ENCODE measurements around the gene GRIN3B. TPM values are rescaled to one million over a fixed set of nuclear protein-coding genes. Genes with fewer than 3 reads are reported as not detected.
A peak's percentile ranks its signal among the peaks of the same experiment; 100 is the strongest.

The GRIN3B gene
- total RNA-seq, 1 donor from 2014 or later = not detected

GRCh38 chr19:962683-963400 is 37.4 kb upstream of the GRIN3B start:
- ATAC-seq (ENCODE audit: poor library complexity) (no peak), DNase-seq (no peak)
- intact Hi-C loops (cut with DNase I) = no loop called here

DNA sequence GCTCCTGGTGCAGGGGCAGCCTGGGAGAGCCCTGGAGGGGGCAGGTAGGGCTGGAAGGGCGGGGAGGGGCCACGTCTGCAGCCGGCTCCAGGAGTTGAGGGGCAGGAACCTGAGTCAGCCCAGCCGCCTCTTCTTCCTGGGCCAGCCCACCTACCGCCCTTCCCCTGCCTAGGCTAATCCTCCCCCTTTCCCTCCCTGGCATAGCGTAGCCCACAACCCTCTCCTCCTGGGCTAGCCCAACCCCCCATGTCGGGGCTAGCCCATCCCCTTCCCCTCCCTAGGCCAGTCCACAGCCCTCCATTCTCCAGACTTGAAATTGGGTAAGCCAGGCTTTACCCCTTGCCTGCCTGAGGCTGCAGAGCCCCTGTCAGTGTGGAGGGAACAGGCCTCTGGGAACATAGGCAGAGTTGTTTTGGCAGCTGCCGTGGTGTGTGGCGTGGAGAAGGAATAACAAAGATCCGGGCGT is 36.7 kb upstream of the GRIN3B start:
- ATAC-seq (ENCODE audit: poor library complexity) = no peak
- intact Hi-C loops (cut with DNase I) = no loop called here
- DNase-seq = no peak

DNA sequence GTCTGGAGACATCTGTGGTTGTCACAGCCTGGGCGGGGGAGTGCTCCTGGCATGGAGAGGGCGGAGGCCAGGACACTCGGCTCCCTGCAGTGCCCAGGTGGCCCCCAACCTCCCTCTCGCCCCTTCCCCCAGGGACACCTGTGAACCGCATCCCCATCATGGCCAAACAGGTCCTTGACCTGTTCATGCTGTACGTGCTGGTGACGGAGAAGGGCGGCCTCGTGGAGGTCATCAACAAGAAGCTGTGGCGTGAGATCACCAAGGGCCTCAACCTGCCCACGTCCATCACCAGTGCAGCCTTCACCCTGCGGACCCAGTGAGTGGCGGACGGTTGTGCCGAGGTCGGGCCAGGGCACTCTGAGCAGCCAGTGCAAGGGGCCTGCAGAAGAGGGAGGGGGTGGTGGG is 36.1 kb upstream of the GRIN3B start:
- no peak for ATAC-seq (ENCODE audit: poor library complexity)
- intact Hi-C loops (cut with DNase I) = no loop called here
- DNase-seq = no peak

- intact Hi-C loops (cut with DNase I) = no loop called here
- DNase-seq (no peak), ATAC-seq (ENCODE audit: poor library complexity) (no peak)
These were observed 35.2 kb upstream of the GRIN3B start for GRCh38 chr19:964761-965694.

DNA sequence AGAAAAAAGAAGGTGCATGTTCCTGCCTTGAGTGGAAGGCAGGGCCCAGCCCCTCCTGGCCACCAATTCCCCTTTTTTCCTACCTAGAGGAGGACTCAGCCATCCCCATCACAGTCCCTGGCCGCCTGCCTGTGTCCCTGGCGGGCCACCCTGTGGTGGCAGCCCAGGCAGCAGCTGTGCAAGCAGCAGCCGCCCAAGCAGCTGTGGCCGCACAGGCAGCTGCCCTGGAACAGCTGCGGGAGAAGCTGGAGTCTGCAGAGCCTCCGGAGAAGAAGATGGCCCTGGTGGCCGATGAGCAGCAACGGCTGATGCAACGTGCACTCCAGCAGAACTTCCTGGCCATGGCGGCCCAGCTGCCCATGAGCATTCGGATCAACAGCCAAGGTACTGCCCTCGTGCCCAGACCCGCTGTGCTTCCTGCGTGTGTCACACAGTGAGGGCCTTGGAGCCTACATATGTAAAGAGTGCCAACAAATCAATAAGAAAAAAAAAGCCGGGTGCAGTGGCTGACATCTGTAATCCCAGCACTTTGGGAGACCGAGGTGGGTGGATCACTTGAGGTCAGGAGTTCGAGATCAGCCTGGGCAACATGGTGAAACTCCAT is 33.6 kb upstream of the GRIN3B start:
- DNase-seq = no peak
- ATAC-seq (ENCODE audit: poor library complexity) = no peak
- intact Hi-C loops (cut with DNase I) = no loop called here

DNA sequence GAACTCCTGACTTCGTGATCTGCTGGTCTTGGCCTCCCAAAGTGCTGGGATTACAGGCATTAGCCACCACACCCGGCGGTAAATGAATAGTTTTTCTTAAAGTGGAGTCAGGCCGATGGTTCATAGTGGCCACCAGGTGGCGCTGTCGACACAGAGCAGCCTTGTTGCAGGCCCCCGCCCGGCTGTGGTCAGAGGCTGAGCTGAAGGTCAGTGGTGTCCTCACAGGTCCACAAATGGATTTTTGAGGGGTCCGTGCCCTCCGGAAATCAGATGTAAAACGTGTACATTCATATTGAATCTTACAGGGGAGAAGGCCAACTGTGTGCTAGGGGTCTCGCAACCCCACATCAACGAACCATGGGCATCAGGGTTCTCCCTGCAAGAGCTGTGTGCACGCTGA is 29.5 kb upstream of the GRIN3B start:
- ATAC-seq (ENCODE audit: poor library complexity) (no peak), DNase-seq (no peak)
- intact Hi-C loops (cut with DNase I) = no loop called here

DNA sequence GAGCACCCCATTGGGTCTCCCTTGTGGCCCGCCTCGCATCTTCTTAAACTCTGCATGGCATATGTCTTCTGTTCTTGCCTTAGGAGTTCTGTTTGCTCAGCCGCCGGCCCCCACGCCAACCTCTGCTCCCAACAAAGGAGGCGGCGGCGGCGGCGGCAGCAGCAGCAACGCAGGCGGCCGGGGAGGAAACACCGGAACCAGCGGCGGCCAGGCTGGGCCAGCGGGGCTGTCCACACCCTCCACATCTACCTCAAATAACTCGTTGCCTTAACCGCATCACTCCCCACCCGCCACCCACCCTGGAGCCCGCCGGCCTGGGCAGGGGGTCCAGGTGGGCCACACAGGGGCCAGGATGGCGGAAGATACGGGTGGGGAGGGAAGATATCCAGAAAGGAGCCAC is 28.4 kb upstream of the GRIN3B start:
- intact Hi-C loops (cut with DNase I) = no loop called here
- ATAC-seq (ENCODE audit: poor library complexity) = no peak
- no peak for DNase-seq

GRCh38 chr19:972281-972680 is 27.9 kb upstream of the GRIN3B start:
- DNase-seq (no peak), ATAC-seq (ENCODE audit: poor library complexity) (no peak)
- intact Hi-C loops (cut with DNase I) = no loop called here

- ATAC-seq (ENCODE audit: poor library complexity) = no peak
These were observed 26.3 kb upstream of the GRIN3B start for GRCh38 chr19:973726-974563.

GRCh38 chr19:974564-975257 is 25.5 kb upstream of the GRIN3B start:
- DNase-seq (no peak), ATAC-seq (ENCODE audit: poor library complexity) (no peak)
- intact Hi-C loops (cut with DNase I) = no loop called here

More at GRCh38 chr19:973726-974563, 26.3 kb upstream of the GRIN3B start:
- no peak for DNase-seq
- intact Hi-C loops (cut with DNase I) = no loop called here

GRCh38 chr19:976476-976875 is 23.7 kb upstream of the GRIN3B start:
- DNase-seq (no peak), ATAC-seq (ENCODE audit: poor library complexity) (no peak)
- intact Hi-C loops (cut with DNase I) = no loop called here

- ATAC-seq (ENCODE audit: poor library complexity) = no peak
These were observed 23.2 kb upstream of the GRIN3B start for GRCh38 chr19:977058-977464.

DNA sequence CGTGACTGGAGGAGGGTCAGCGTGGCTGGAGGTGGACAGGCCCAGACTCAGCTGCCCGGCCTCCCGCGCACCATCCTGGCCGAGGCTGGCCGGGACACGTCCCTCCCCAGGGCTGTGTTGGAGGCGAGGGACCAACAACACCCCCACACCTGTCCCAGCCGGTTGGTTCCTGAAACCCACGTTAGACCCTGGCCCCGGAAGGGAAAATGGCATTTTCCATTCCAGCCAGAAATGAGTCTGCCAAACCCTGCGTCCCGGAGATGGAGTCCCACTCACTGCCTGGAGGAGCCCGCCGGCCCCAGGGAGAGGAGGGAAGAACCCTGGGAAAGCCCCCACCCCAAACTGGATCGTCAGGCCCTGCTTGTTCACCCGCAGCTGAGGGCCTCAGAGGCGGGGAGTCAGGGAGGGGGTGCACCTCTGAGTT is 20.9 kb upstream of the GRIN3B start:
- intact Hi-C loops (cut with DNase I) = no loop called here
- no peak for DNase-seq
- no peak for ATAC-seq (ENCODE audit: poor library complexity)

More at GRCh38 chr19:977058-977464, 23.2 kb upstream of the GRIN3B start:
- DNase-seq = no peak
- intact Hi-C loops (cut with DNase I) = no loop called here

GRCh38 chr19:980133-980998 is 19.9 kb upstream of the GRIN3B start:
- DNase-seq (no peak), ATAC-seq (ENCODE audit: poor library complexity) (no peak)
- intact Hi-C loops (cut with DNase I) = loop anchor here (10.0 kb wide), 1 partner anchor 216 kb away; no protein-coding TSS in a partner anchor

DNA sequence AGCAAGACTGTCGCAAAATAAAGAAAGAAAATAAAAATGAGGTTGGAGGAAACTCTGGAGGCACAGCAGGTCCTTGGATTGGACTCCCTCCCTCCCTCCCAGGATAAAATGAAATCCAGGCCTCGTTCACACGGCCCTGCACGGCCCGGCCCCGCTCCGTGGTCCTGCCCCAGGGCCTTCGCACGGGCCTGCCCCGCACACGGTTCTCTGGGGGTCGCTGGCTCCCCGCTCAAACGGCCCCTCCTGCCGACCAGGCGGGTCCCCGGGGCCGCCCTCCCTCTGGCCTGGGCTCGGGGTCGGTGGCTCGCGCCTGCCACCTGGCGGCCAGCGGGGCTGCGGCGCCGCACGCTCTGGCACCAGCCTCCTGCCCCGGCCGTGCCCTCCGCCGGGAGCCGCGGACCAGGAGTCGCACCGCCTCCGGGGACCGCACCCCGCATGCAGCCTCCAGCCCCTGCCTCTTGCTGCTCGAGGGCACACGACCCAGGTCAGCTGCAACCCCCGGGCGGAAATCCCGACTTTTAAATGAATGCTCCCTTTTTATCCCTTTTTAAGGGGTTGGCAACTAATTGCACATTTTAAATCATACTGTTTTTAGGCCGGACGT is 17.6 kb upstream of the GRIN3B start:
- ATAC-seq (ENCODE audit: poor library complexity) = peak; percentile 89
- intact Hi-C loops (cut with DNase I) = loop anchor here (2.0 to 10.0 kb wide), 2 partner anchors 60 to 218 kb away; no protein-coding TSS in a partner anchor
- DNase-seq = peak; percentile 86

DNA sequence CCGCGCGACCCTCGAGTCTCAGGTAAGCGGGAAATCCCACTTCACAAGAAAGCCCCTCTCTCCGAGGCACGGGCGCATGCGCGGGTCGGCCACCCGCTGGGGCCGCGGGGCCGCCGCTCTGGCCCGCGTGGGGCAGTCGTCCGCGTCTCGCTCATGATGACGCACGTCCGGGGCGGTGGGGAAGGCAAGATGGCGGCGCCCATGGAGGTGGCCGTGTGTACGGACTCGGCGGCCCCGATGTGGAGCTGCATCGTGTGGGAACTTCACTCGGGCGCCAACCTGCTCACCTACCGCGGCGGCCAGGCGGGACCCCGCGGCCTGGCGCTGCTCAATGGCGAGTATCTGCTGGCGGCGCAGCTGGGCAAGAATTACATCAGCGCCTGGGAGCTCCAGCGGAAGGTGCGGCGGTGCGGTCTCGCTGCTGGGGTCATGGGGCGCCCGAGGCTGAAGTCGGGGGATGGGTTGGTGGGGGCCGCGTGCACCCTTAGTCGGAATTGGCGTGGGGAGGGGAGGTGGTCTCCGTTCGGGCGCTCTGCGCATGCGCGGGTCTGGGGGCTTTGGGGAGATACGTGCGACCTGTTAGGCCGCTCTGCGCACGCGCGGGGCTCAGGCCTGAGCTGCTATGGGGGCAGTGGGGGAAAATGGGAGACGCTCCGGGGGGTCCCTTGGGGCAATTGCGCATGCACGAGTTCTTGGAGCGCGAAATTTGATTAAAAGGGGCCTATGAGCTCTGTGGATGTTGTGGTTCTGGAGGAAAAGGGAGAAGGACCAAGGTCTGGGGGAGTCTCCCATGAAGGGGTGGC is 15.9 kb upstream of the GRIN3B start, which contains the start of gene WDR18:
Gene WDR18, plus strand, starts transcription at position 181 of the 803 bp plus-strand sequence. Its CDS starts 9 bp downstream, at position 190.
- ATAC-seq (ENCODE audit: poor library complexity) (peak; percentile 98), DNase-seq (peak; percentile 97)
- intact Hi-C loops (cut with DNase I) = loop anchor here (10.0 kb wide), 1 partner anchor 220 kb away; no protein-coding TSS in a partner anchor

All from Right ventricle myocardium superior (tissue), 1 donor.